Activated T-helper 1 cell treated with anti-CD3 and anti-CD28 coated beads, Interleukin-2, amount 50 U/mL, for 16 hours (primary cell): ENCODE measurements around the gene TNMD.
"Not testable (repeated sequence)": the region's sequence is repeated elsewhere in the genome, so short reads cannot be mapped to it uniquely, and the experiment has no call there.

ENCODE experiments used
- DNase-seq, 2 donors: peaks; one replicate each; pipeline ENCODE4 v3.0.0-alpha.2; 2020; ENCODE audit warnings: low read depth in 1 of 2, low spot score in 1 of 2

Gene TNMD

GRCh38 chrX:100584611-100585010 is at the start of gene TNMD:
TSS of gene TNMD (plus strand) at chrX:100584936. CDS start at chrX:100585019, 83 bp downstream.
- DNase-seq: no peak

GRCh38 chrX:100565534-100565933 is 19.2 kb upstream of the TNMD start:
- not testable (repeated sequence) for DNase-seq

- no peak for DNase-seq
Measured at GRCh38 chrX:100586747-100587146, 2.0 kb downstream of the TNMD start.

GRCh38 chrX:100587861-100588260 is 3.1 kb downstream of the TNMD start:
- no peak for DNase-seq

- DNase-seq: no peak
Measured at GRCh38 chrX:100591256-100592051, 6.7 kb downstream of the TNMD start.

- DNase-seq: no peak
Measured at GRCh38 chrX:100593126-100593525, 8.4 kb downstream of the TNMD start.

- no peak for DNase-seq
Measured at GRCh38 chrX:100593581-100593980, 8.8 kb downstream of the TNMD start.

GRCh38 chrX:100596601-100597000 is 11.9 kb downstream of the TNMD start:
- no peak for DNase-seq

- no peak for DNase-seq
Measured at GRCh38 chrX:100599456-100599855, 14.7 kb downstream of the TNMD start.

- DNase-seq: no peak
Measured at GRCh38 chrX:100600340-100600739, 15.6 kb downstream of the TNMD start.

GRCh38 chrX:100600758-100601157 is 16.0 kb downstream of the TNMD start:
- no peak for DNase-seq

GRCh38 chrX:100606753-100607152 is 22.0 kb downstream of the TNMD start:
- DNase-seq: no peak

- DNase-seq: no peak
Measured at GRCh38 chrX:100609591-100609990, 24.9 kb downstream of the TNMD start.

- no peak for DNase-seq
Measured at GRCh38 chrX:100611951-100612350, 27.2 kb downstream of the TNMD start.

GRCh38 chrX:100615005-100615404 is 30.3 kb downstream of the TNMD start:
- DNase-seq: no peak

GRCh38 chrX:100623001-100623400 is 38.3 kb downstream of the TNMD start:
- no peak for DNase-seq

- no peak for DNase-seq
Measured at GRCh38 chrX:100625985-100626491, 41.3 kb downstream of the TNMD start.

GRCh38 chrX:100635040-100635439 is 50.3 kb downstream of the TNMD start:
- DNase-seq: no peak

GRCh38 chrX:100635989-100636320 is 51.2 kb downstream of the TNMD start:
- DNase-seq: no peak

GRCh38 chrX:100636321-100636991 is 51.7 kb downstream of the TNMD start, which contains the start of gene TSPAN6:
TSS of gene TSPAN6 (minus strand) at chrX:100636806. CDS start at chrX:100636694, 112 bp downstream.
- peak; percentile 45 to 46 for DNase-seq

- no peak for DNase-seq
Measured at GRCh38 chrX:100642290-100642689, 57.6 kb downstream of the TNMD start.

GRCh38 chrX:100643212-100643611 is 58.5 kb downstream of the TNMD start:
- no peak for DNase-seq
